ENCODE results near the gene SULT2B1.
A peak's percentile ranks its signal among the peaks of the same experiment; 100 is the strongest.
"Not testable (repeated sequence)": the region's sequence is repeated elsewhere in the genome, so short reads cannot be mapped to it uniquely, and the experiment has no call there.

SULT2B1 gene

DNA sequence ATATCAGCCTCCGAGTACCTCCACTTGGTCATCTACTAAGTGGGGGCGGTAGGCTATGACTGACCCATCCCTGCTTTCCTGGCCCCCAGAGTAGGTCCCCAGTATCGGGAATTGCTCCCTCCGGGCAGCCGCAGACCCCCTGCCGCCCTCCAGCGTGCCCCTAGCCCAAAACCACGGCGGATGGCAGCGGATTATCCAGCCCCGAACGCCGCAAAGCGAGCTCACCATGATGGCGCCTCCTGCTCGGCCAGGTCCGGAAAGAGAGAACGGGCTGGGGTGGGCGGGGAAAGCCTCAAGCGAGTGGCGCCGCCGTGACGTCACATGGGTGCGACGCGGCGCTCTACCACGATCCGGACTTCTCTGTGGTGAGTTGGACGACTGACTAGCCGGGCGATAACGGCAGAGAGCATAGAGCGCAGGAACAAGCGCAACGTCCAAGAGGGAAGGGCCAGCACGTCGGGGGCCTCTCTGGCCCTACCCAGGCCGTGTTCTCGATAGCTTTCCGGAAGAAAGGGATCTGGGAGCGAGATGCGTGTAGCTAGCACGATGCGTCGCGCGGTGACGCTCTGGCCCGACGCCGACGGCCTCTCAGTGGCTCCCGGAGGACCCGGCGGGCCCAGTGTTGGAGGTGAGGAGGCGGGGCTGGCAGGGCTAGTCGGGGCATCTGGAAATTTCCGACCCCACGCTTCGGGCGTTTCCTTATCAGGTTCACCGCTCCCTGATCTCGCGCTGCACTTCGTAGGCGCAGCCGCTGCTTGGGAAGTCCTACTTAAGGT, 67.1 kb downstream of the SULT2B1 start, which contains the start of the genes RPL18 and SPHK2:
Gene RPL18 (minus strand): TSS at position 263 of the 776 bp plus-strand sequence. CDS start 35 bp downstream, at position 228.
Gene SPHK2 (plus strand): TSS at position 591 of the 776 bp plus-strand sequence. CDS start 1,009 bp downstream, outside the sequence.
- DNase-seq (ENCODE audit: low read depth in 2 of 2) = peak; percentile 99 to 100

DNA sequence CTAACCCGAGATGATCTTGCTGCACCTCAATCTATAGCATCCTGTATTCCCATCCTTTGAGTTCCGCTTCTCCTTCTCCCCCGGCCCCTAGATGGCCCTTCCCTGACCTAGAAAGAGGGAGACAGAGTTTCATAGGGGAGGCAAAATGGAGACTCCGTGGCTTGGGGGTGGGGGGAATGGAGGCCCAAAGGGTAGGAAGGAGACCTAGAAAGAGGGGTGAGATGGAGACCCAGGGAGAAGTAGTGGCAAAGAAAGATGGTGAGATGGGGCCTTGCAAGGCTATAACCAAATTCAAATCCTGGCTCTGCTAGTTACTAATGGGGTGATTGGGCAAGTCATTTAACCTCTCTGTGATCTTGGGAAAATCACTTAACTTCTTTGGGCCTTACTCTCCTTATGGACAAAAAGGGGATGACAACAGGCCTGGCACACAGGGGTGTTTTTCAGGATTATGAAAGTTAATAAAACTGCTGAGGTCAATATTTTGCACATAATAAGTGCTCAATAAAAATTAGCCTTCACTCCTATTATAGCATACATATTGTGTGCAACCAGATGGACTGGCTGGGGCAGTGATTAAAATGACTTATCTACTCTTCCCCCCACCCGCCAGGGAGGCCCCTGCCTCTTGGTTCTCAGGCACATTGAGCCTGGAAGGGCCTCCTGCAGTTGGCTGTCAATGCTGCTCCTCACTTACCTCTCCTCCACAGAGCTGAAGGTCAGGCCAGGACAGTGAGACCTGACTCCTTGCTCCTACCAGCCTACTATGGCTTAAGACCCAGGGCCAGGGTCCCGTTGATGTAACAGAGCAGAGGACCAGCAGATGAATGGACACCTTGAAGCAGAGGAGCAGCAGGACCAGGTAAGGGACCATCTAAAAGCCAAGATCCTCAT, 68.0 kb downstream of the SULT2B1 start:
- DNase-seq (ENCODE audit: low read depth in 2 of 2) = no peak

DNA sequence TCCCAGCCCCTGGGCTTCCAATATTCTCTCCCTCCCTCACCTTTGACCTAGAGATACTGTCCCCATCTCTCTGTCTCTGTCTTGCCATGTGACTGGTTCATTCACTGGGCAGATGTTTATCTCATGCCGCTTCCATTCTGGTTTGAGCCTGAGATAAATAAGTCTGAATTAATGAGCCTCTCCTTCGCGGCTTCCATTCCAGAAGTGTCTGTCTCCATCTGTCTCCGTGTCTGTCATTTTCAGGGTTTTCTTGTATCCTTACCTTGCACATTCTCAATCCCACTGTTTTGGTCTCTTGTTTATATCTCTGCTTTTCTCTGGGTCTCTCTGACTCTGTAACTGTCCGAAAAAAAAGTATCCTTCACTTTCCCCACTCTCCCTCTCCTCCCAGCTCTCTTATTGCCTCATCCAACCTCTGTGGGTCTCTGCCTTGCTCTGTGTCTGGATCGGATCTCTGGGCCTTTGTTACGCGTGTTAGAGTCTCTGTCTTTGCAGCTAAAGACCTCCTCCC, 71.6 kb downstream of the SULT2B1 start:
- no peak for DNase-seq (ENCODE audit: low read depth in 2 of 2)

DNA sequence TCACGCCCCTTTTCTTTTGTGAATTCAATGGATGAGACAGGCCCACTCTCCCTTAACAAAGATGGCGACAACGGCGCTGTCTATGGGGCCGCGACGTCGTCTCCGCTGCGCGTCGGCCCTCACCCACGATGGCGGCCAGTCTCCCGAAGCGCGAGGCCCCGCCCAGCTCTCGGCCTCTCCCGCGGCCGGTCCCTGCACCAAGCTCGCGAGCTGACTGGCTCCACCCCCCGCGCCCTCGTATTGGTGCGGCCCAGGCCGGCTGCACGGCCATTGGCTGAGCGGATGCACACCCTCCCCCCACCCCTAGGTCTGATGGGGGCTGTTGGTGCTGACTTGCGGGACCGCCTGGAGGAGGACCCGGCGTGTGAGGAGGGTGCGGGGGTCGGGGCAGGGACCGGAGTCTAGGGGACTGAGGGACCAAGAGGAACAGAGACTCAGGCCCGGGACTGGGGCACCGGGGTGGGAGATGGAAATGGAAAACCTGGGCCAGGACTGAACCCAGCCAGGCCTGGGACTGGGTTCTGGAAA, 72.2 kb downstream of the SULT2B1 start:
- peak; percentile 94 to 96 for DNase-seq (ENCODE audit: low read depth in 2 of 2)

DNA sequence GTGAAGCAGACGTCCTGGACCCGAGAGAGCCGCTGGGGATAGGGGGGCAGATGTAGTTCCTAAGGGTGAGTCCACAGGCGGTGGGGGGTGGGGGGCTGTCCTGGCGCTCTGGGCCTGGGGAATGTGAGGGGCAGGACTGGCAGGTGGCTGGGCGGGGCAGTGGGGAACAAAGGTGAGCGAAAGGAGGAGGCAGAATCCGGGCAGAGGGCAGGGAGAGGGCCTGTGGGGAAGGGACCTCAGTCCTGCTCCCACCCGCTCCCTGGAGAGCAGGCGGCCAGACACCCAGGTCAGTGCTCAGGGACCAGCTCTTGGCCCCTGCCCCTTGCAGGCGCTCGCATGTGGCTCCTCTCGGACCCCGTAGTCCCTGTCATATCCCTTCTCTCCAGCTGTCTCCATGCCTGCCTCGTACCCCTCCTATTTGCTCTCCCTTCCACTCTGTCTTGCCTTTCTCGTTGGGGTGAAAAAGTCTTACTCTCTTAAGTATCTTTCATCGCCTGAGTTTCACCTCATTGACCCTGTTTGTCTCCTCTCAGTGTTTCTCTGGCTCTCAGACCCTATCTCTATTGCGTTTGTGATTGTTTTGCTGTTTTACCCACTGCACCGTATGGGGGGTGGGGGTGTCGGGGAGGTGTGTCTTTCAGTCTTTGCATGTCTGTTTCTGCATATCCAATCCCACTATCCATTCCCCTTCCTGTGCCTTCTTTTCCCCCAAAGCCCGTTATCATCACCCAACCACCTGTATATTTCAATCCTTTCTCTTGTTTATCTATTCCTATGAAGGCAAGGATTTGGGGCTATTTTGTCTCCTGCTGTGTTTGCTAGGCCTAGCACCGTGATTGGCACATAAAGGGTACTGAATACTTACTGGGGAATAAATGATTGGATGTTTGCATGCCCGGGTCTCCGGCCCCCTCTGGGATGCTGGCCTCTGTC, 73.1 kb downstream of the SULT2B1 start:
- DNase-seq (ENCODE audit: low read depth in 2 of 2) = no peak

DNA sequence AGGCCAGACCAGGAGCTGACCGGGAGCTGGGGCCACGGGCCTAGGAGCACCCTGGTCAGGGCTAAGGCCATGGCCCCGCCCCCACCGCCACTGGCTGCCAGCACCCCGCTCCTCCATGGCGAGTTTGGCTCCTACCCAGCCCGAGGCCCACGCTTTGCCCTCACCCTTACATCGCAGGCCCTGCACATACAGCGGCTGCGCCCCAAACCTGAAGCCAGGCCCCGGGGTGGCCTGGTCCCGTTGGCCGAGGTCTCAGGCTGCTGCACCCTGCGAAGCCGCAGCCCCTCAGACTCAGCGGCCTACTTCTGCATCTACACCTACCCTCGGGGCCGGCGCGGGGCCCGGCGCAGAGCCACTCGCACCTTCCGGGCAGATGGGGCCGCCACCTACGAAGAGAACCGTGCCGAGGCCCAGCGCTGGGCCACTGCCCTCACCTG, 73.9 kb downstream of the SULT2B1 start:
- no peak for DNase-seq (ENCODE audit: low read depth in 2 of 2)

DNA sequence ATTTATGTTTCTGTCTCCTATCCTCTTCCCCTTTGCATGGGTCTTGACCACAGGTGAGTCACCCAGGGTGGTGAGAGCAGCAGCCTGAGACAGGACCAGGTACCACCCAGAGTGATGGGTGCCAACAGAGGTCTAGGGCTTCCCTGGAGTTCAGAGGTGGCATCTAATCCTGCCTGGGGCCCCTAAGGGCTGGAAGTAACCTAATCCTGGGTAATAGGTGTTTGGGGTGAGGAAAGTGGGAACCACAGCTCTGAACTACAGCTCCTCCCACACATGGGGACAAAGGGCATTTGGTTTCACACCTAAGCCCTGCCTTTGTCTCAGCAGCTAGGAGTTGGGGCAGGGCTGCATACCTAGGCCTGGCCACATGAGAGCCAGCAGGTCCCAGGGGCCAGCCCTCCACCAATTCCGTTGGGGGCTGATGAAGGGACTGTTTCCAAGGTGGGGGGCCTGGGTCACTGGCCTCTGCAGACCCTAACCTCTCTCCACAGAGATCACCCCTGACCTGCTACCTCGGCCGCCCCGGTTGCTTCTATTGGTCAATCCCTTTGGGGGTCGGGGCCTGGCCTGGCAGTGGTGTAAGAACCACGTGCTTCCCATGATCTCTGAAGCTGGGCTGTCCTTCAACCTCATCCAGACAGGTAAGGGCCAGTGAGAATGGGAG, 75.4 kb downstream of the SULT2B1 start:
- no peak for DNase-seq (ENCODE audit: low read depth in 2 of 2)

DNA sequence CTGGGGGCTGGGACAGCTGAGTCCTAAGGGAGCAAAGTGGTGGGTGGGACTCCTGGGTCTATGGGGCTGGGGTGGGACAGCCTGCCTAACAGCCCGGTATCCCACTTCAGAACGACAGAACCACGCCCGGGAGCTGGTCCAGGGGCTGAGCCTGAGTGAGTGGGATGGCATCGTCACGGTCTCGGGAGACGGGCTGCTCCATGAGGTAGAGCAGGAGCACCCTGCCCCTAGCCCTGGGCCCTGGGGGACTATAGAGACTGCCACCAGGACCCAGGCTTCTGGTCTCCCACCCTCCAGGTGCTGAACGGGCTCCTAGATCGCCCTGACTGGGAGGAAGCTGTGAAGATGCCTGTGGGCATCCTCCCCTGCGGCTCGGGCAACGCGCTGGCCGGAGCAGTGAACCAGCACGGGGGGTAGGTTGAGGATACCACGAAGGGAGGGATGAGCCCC, 75.9 kb downstream of the SULT2B1 start:
- DNase-seq (ENCODE audit: low read depth in 2 of 2) = no peak

DNA sequence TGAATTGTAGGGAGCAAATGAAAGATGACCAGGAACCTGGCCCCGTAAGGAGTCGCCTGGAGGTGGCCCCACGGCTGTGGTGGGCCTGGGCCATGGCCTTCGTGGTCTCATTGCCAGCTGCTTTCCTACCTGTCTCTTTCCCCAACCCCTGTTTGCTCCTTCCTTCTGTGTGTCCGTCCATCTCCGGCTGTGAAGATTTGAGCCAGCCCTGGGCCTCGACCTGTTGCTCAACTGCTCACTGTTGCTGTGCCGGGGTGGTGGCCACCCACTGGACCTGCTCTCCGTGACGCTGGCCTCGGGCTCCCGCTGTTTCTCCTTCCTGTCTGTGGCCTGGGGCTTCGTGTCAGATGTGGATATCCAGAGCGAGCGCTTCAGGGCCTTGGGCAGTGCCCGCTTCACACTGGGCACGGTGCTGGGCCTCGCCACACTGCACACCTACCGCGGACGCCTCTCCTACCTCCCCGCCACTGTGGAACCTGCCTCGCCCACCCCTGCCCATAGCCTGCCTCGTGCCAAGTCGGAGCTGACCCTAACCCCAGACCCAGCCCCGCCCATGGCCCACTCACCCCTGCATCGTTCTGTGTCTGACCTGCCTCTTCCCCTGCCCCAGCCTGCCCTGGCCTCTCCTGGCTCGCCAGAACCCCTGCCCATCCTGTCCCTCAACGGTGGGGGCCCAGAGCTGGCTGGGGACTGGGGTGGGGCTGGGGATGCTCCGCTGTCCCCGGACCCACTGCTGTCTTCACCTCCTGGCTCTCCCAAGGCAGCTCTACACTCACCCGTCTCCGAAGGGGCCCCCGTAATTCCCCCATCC, 76.7 kb downstream of the SULT2B1 start:
- no peak for DNase-seq (ENCODE audit: low read depth in 2 of 2)

DNA sequence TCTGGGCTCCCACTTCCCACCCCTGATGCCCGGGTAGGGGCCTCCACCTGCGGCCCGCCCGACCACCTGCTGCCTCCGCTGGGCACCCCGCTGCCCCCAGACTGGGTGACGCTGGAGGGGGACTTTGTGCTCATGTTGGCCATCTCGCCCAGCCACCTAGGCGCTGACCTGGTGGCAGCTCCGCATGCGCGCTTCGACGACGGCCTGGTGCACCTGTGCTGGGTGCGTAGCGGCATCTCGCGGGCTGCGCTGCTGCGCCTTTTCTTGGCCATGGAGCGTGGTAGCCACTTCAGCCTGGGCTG, 77.3 kb downstream of the SULT2B1 start:
- no peak for DNase-seq (ENCODE audit: low read depth in 2 of 2)

DNA sequence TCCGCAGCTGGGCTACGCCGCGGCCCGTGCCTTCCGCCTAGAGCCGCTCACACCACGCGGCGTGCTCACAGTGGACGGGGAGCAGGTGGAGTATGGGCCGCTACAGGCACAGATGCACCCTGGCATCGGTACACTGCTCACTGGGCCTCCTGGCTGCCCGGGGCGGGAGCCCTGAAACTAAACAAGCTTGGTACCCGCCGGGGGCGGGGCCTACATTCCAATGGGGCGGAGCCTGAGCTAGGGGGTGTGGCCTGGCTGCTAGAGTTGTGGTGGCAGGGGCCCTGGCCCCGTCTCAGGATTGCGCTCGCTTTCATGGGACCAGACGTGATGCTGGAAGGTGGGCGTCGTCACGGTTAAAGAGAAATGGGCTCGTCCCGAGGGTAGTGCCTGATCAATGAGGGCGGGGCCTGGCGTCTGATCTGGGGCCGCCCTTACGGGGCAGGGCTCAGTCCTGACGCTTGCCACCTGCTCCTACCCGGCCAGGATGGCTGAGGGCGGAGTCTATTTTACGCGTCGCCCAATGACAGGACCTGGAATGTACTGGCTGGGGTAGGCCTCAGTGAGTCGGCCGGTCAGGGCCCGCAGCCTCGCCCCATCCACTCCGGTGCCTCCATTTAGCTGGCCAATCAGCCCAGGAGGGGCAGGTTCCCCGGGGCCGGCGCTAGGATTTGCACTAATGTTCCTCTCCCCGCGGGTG, 77.8 kb downstream of the SULT2B1 start:
- DNase-seq (ENCODE audit: low read depth in 2 of 2) = no peak

DNA sequence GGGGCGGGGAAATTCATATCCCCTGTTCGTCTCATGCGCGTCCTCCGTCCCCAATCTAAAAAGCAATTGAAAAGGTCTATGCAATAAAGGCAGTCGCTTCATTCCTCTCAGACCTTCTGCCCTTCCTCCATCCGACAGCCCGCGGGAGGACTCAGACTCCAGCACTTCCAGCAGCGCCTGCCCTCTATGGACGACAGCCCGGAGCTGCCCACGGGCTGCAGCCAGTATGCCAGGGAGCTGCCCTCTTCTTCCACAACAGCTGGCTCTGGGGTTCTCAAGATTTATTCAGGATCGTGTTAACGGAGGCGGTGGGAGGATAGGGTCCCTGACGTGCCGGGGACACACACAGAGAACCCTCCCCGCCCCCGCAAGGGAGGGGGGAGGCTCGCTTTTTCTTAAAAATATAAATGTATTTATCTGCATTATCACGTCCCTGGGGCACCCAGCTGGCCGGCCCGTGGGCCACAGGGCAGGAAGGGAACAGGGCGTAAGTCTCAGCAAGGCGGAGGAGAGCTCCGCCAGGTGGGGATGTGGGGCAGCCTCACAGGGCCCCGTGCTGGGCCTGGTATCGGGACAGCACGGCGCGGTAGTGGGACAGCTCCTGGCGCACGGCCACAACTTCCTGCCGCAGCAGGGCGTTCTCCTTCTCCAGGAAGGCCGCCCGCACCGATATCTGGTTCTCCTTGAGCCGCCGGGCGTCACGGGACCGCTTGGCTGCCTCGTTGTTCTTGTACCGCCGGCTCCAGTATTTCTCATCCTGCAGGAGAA, 78.5 kb downstream of the SULT2B1 start:
- no peak for DNase-seq (ENCODE audit: low read depth in 2 of 2)

DNA sequence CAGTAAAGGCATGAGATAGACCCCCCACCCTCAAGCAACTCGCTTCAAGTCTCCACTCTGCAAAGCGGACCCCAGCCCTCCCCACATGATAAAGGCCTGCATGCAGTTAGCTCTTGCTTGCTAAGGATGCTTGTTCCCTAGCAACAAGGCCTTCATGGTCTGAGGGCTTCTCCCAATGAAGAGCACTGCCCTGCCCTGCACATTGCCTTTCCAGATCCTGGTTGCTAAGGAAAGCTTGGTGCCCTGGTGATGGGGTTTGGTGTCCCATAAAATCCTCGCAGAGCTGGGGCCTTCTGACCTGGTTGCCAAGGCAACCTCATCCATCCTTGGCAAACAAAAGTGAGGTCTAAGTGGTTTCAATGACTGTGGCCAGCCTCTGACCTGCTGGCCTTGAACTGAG, 79.3 kb downstream of the SULT2B1 start:
- DNase-seq (ENCODE audit: low read depth in 2 of 2) = no peak

DNA sequence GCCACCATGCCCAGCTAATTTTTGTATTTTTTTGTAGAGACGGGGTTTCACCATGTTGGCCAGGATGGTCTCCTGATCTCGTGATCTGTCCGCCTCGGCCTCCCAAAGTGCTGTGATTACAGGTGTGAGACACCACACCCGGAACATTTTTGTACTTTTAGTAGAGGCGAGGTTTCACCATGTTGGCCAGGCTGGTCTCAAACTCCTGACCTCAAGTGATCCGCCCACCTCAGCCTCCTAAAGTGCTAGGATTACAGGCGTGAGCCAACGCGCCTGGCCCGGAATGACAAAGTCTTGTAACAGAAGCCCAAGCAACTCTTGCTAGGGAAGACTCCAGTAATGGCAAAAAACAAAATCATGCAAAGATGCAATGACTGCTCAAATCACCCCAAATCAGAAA, 80.3 kb downstream of the SULT2B1 start:
- not testable (repeated sequence) for DNase-seq (ENCODE audit: low read depth in 2 of 2)

DNA sequence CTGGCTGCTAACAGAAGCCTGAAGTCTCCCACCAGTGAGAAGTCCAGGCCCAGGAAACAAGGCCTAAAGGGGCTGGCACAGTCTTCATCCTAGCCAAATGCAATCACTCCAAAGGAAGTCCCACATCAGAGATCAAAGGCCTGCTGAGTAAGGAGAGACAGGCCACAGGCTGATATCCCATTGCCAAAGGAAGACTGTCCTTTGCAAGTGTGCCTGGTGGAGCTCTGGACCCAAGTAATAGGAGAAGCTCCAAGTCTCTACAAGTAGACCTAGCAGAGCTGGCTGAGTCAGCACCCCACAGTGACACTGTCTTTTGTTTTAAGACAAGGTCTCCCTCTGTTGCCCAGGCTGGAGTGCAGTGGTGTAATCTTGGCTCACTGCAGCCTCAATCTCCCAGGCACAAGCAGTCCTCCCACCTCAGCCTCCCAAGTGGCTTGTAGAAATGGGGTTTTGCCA, 80.7 kb downstream of the SULT2B1 start:
- DNase-seq (ENCODE audit: low read depth in 2 of 2) = no peak

DNA sequence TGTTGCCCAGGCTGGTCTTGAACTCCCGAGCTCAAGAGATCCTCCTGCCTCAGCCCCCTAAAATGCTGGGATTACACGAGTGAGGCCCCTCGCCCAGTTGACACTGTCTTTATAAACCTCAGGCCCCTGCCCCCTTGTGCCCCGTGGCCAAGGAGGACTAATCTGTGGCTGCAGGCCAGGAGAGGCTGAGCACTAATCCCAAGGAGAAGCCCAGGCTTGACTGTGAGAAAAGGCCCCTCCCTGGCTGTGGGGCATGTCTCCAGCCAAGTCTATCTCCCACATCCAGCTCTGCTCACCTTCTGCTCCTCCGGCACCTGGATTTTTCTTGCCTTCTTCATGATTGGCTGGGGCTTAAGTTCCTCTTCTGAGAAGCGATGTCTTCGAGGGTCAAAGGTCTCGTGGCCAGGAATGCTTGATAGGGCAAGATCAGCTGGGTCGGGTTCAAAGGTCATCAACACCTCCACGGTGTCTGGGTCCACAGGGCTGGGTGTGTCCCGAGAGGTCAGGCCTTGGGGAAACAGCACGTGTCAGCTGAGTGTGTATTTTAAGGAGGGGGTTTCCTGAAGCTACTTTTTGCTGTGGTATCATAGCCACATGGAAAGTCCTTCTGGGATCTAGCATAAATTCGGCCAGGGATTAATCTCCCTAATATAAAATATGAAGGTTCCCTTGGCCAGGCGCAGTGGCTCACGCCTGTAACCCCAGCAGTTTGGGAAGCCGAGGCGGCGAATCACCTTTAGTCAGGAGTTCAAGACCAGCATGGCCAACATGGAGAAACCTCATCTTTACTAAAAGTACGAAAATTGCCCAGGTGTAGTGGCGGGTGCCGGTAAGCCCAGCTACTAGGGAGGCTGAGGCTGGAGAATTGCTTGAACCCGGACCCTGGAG, 81.4 kb downstream of the SULT2B1 start:
- DNase-seq (ENCODE audit: low read depth in 2 of 2) = no peak

DNA sequence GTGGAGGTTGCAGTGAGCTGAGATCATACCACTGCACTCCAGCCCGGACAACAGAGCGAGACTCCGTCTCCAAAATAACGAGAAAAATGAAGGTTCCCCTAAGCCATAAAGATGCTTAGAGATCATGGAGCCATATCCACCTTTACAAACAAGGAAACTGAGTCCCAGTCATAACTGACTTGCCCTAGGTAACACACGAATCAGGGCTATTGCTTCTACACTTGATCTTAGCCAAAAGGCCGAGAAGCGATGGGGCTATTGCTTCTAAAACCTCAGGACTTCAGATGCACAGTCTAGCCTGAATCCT, 82.0 kb downstream of the SULT2B1 start:
- no peak for DNase-seq (ENCODE audit: low read depth in 2 of 2)
